RPMI8226 (cell line): ENCODE results near the gene OR2T27.
"Not testable (repeated sequence)": the region's sequence is repeated elsewhere in the genome, so short reads cannot be mapped to it uniquely, and the experiment has no call there.

Source experiments
- DNase-seq: peaks from one replicate; pipeline ENCODE4 v3.0.0-alpha.2; 2015

The OR2T27 gene

GRCh38 chr1:248639652-248640051 is 15.7 kb downstream of the OR2T27 start:
- not testable (repeated sequence) for DNase-seq

GRCh38 chr1:248636612-248637011 is 18.7 kb downstream of the OR2T27 start:
- DNase-seq: not testable (repeated sequence)

- DNase-seq: not testable (repeated sequence)
Observed at GRCh38 chr1:248634991-248635390, 20.3 kb downstream of the OR2T27 start, which contains the start of gene OR2T11. Gene OR2T11, minus strand, starts transcription at chr1:248635091. Its CDS starts 7,963 bp downstream, at chr1:248627128.

GRCh38 chr1:248631354-248632008 is 23.8 kb downstream of the OR2T27 start:
- DNase-seq: no peak

GRCh38 chr1:248630551-248630950 is 24.8 kb downstream of the OR2T27 start:
- no peak for DNase-seq

GRCh38 chr1:248627971-248628844 is 27.1 kb downstream of the OR2T27 start:
- no peak for DNase-seq

- DNase-seq: no peak
Observed at GRCh38 chr1:248625971-248626370, 29.4 kb downstream of the OR2T27 start.

GRCh38 chr1:248625166-248625565 is 30.2 kb downstream of the OR2T27 start:
- no peak for DNase-seq

- no peak for DNase-seq
Observed at GRCh38 chr1:248622570-248623001, 32.7 kb downstream of the OR2T27 start.

GRCh38 chr1:248621770-248622169 is 33.6 kb downstream of the OR2T27 start:
- no peak for DNase-seq

- DNase-seq: no peak
Observed at GRCh38 chr1:248618878-248619277, 36.5 kb downstream of the OR2T27 start.

GRCh38 chr1:248618119-248618518 is 37.2 kb downstream of the OR2T27 start:
- no peak for DNase-seq

- no peak for DNase-seq
Observed at GRCh38 chr1:248613742-248614141, 41.6 kb downstream of the OR2T27 start.

GRCh38 chr1:248611883-248612414 is 43.4 kb downstream of the OR2T27 start:
- no peak for DNase-seq

- no peak for DNase-seq
Observed at GRCh38 chr1:248610301-248610700, 45.0 kb downstream of the OR2T27 start.
